ENCODE results near the gene SLC45A3. TPM values are rescaled to one million over a fixed set of nuclear protein-coding genes. Genes with fewer than 3 reads are reported as not detected.
"Not testable (repeated sequence)": the region's sequence is repeated elsewhere in the genome, so short reads cannot be mapped to it uniquely, and the experiment has no call there.

The SLC45A3 gene, protein sequence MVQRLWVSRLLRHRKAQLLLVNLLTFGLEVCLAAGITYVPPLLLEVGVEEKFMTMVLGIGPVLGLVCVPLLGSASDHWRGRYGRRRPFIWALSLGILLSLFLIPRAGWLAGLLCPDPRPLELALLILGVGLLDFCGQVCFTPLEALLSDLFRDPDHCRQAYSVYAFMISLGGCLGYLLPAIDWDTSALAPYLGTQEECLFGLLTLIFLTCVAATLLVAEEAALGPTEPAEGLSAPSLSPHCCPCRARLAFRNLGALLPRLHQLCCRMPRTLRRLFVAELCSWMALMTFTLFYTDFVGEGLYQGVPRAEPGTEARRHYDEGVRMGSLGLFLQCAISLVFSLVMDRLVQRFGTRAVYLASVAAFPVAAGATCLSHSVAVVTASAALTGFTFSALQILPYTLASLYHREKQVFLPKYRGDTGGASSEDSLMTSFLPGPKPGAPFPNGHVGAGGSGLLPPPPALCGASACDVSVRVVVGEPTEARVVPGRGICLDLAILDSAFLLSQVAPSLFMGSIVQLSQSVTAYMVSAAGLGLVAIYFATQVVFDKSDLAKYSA
- total RNA-seq: 0.74 TPM
- polyA plus RNA-seq: not detected

DNA sequence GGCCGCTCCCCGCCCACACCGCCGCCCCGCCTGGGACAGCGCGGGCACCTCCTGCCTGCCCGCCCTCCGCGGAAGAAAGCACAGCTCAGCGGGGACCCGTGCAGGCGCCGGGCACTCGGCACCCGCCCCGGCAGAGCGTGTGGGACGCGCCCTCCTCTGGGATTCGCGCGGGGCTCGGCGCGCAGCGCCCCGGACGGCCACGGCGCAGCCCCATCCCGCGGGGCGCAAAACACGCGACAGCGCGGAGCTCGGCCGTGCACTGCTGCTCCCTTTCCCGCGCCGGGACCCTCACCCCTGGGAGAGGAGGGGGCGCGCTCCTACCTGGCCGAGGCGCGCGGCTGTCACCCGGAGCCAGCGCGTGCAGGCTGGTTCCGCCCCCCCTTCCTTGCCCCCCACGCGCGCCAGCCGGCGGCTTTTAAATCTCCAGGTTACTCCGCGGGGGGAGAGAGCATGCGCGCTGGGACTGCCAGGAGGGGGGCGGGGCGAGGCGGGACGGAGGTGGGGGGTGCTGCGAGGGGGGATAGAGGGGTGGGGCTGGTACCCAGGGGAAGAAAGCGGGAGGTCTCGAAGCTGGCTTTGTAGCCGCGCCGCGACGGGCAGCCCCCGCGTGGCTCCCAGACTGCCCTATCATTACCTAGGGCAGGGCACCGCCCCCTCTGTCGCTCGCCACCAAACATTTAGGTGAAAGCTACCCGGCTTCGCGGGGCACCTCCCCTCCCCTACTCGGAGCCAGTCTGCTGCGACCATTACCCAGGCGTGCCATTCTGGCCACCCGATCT lies at the start of gene SLC45A3:
TSS of gene SLC45A3 (minus strand) at position 437 of the 779 bp plus-strand sequence. CDS start 15,853 bp downstream, outside the sequence.
- H3K27ac Mint-ChIP-seq: no peak within 1 kb of the TSS

DNA sequence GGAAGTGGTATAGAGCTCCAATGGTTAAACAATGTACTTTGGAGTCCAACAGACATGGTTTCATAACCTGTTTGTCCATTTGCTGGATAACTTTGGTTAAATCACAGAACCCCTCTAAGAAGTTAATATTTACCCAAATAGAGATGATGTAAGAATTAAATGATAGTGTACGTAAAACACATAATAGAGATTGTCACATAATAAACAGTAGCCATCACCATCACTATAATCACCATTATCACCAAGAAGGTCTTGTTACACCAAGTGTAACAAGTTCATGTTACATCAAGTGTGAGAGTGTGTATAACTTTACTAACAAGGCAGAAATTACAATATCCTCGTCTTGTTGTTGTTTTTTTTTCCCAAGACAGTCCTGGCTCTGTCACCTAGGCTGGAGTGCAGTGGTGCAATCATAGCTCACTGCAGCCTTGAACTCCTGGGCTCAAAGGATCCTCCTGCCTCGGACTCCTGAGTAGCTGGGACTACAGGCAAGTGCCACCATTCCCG lies 46.4 kb upstream of the SLC45A3 start:
- no peaks in the 10 kb centered on the region for H3K9me3 ChIP-seq (ENCODE audit: control insufficient read depth in 2 of 2, low read length in 2 of 2)
- no peaks in the 10 kb centered on the region for H3K9me3 Mint-ChIP-seq
- H3K4me3 ChIP-seq (ENCODE audit: low read depth, low read length): no peak overlapping the region
- ATAC-seq (ENCODE audit: low read depth in 2 of 2) (no peak), DNase-seq (no peak)
- peaks cover 15% of the 10 kb centered on the region for H3K36me3 Mint-ChIP-seq
- no peaks in the 10 kb centered on the region for H3K27me3 Mint-ChIP-seq
- no peak overlapping the region for H3K27ac ChIP-seq (ENCODE audit: insufficient read depth, low read length, poor library complexity, severe bottlenecking)
- peaks cover 45% of the 10 kb centered on the region for H3K36me3 ChIP-seq (ENCODE audit: control insufficient read depth, insufficient read depth, low read length)
- H3K4me3 Mint-ChIP-seq: no peak overlapping the region
- H3K27me3 ChIP-seq (ENCODE audit: control insufficient read depth, insufficient read depth, low read length): no peaks in the 10 kb centered on the region
- peaks cover 31 to 46% (median 35%) of the 10 kb centered on the region in 4 donors for H3K4me1 Mint-ChIP-seq
- peaks cover 3% of the 10 kb centered on the region for H3K4me1 ChIP-seq (ENCODE audit: control insufficient read depth, insufficient read depth, low read length, poor library complexity, severe bottlenecking)
- no peak overlapping the region for H3K27ac Mint-ChIP-seq

More for the DNA sequence above, at the start of gene SLC45A3:
- H3K4me1 ChIP-seq (ENCODE audit: control insufficient read depth, insufficient read depth, low read length, poor library complexity, severe bottlenecking): peaks cover 12% of the 10 kb centered on the region
- H3K9me3 ChIP-seq (ENCODE audit: control insufficient read depth in 2 of 2, low read length in 2 of 2): no peaks in the 10 kb centered on the region
- H3K4me3 ChIP-seq (ENCODE audit: low read depth, low read length): no peak within 1 kb of the TSS
- ATAC-seq (ENCODE audit: low read depth in 2 of 2) (peak; percentile 44 to 58), DNase-seq (peak in 2 of 3 donors; percentile 12 to 23)
- no peak within 1 kb of the TSS for H3K27ac ChIP-seq (ENCODE audit: insufficient read depth, low read length, poor library complexity, severe bottlenecking)
- Mint-ChIP-seq H3K36me3 (no peaks in the 10 kb centered on the region), H3K4me1 (peaks cover 0 to 12% (median 3%) of the 10 kb centered on the region in 4 donors), H3K9me3 (peaks cover 0 to 3% (median 0%) of the 10 kb centered on the region in 7 donors), H3K4me3 (peak within 1 kb of the TSS; percentile 76 to 82 (median 78)), H3K27me3 (peaks cover 41% of the 10 kb centered on the region)
- no peaks in the 10 kb centered on the region for H3K36me3 ChIP-seq (ENCODE audit: control insufficient read depth, insufficient read depth, low read length)
- peaks cover 11% of the 10 kb centered on the region for H3K27me3 ChIP-seq (ENCODE audit: control insufficient read depth, insufficient read depth, low read length)

DNA sequence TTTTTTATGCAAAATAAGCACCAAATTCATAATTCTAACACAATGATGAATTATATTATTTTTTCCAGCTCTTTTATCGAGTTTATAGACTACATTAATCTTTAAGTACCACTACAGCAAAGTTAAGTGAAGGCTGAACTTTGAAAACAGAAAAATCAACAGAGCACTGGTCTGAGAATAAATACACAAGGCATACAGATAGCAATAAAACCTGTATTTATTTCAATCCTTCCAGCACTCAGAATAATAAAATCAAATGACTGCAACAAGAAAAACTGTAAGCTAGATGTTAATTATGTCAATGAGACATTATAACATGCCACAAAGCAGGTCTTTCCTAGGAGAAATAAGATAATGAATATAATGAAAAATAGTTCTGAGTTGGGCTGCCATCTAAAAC lies 45.2 kb upstream of the SLC45A3 start:
- H3K4me1 Mint-ChIP-seq: peaks cover 23 to 36% (median 29%) of the 10 kb centered on the region in 4 donors
- no peak for DNase-seq
- Histone ChIP-seq H3K9me3 (ENCODE audit: control insufficient read depth in 2 of 2, low read length in 2 of 2) (no peaks in the 10 kb centered on the region), H3K4me1 (ENCODE audit: control insufficient read depth, insufficient read depth, low read length, poor library complexity, severe bottlenecking) (peaks cover 3% of the 10 kb centered on the region), H3K36me3 (ENCODE audit: control insufficient read depth, insufficient read depth, low read length) (peaks cover 54% of the 10 kb centered on the region), H3K4me3 (ENCODE audit: low read depth, low read length) (no peak overlapping the region), H3K27me3 (ENCODE audit: control insufficient read depth, insufficient read depth, low read length) (no peaks in the 10 kb centered on the region), H3K27ac (ENCODE audit: insufficient read depth, low read length, poor library complexity, severe bottlenecking) (no peak overlapping the region)
- H3K27me3 Mint-ChIP-seq: no peaks in the 10 kb centered on the region
- peaks cover 23% of the 10 kb centered on the region for H3K36me3 Mint-ChIP-seq
- H3K9me3 Mint-ChIP-seq: no peaks in the 10 kb centered on the region
- ATAC-seq (ENCODE audit: low read depth in 2 of 2): no peak
- H3K4me3 Mint-ChIP-seq: no peak overlapping the region
- peak overlapping the region in 1 of 3 donors; percentile 15 for H3K27ac Mint-ChIP-seq

DNA sequence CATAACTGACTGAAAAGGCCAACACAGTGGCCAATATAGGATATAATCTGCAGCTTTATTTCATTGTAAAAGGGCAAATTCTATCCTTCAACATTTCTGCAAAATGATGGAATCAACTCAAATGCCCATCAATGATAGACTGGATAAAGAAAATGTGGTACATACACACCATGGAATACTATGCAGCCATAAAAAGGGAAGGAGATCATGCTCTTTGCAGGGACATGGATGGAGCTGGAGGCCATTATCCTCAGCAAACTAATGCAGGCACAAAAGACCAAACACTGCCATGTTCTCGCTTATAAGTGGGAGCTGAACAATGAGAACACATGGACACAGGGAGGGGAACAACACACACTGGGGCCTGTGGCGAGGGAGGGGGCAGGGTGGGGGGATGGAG lies 40.4 kb upstream of the SLC45A3 start:
- peak overlapping the region in 2 of 3 donors; percentile 84 to 88 for H3K27ac Mint-ChIP-seq
- peaks cover 81% of the 10 kb centered on the region for H3K36me3 ChIP-seq (ENCODE audit: control insufficient read depth, insufficient read depth, low read length)

DNA sequence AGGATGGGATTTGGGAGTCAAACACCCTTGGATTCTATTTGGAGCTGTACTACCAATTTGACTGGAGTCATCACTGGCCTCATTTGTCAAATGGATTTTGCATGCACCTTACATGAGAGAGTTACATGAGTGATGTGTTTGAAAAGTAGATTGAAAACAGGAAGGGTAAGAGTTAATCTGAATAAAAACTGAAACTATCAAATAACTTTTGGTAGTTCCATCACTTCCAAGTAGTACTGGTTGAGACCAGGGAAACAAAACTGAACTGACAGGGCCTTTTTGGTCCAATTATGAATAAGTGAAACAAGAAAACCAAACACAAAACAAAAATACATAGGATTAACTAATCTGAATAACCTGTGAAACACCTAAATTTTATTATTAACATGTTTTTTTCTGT lies 39.5 kb upstream of the SLC45A3 start:
- peaks cover 82% of the 10 kb centered on the region for H3K36me3 ChIP-seq (ENCODE audit: control insufficient read depth, insufficient read depth, low read length)
- peaks cover 44% of the 10 kb centered on the region for H3K36me3 Mint-ChIP-seq
- peaks cover 6 to 16% (median 12%) of the 10 kb centered on the region in 4 donors for H3K4me1 Mint-ChIP-seq
- H3K4me1 ChIP-seq (ENCODE audit: control insufficient read depth, insufficient read depth, low read length, poor library complexity, severe bottlenecking): peaks cover under 1% of the 10 kb centered on the region
- no peaks in the 10 kb centered on the region for H3K9me3 Mint-ChIP-seq
- DNase-seq: peak in 1 of 3 donors; percentile 55
- H3K27me3 ChIP-seq (ENCODE audit: control insufficient read depth, insufficient read depth, low read length): no peaks in the 10 kb centered on the region
- no peak for ATAC-seq (ENCODE audit: low read depth in 2 of 2)
- H3K9me3 ChIP-seq (ENCODE audit: control insufficient read depth in 2 of 2, low read length in 2 of 2): no peaks in the 10 kb centered on the region
- H3K4me3 ChIP-seq (ENCODE audit: low read depth, low read length): no peak overlapping the region
- no peaks in the 10 kb centered on the region for H3K27me3 Mint-ChIP-seq
- H3K4me3 Mint-ChIP-seq: peak overlapping the region in 1 of 4 donors; percentile 15
- peak overlapping the region in 1 of 3 donors; percentile 1 for H3K27ac Mint-ChIP-seq
- H3K27ac ChIP-seq (ENCODE audit: insufficient read depth, low read length, poor library complexity, severe bottlenecking): no peak overlapping the region

More for the DNA sequence above, 40.4 kb upstream of the SLC45A3 start:
- not testable (repeated sequence) for H3K27me3 ChIP-seq (ENCODE audit: control insufficient read depth, insufficient read depth, low read length); H3K9me3 ChIP-seq (ENCODE audit: control insufficient read depth in 2 of 2, low read length in 2 of 2); H3K9me3 Mint-ChIP-seq; DNase-seq; H3K4me1 ChIP-seq (ENCODE audit: control insufficient read depth, insufficient read depth, low read length, poor library complexity, severe bottlenecking); H3K27me3 Mint-ChIP-seq; H3K4me3 ChIP-seq (ENCODE audit: low read depth, low read length); H3K4me3 Mint-ChIP-seq; H3K27ac ChIP-seq (ENCODE audit: insufficient read depth, low read length, poor library complexity, severe bottlenecking); ATAC-seq (ENCODE audit: low read depth in 2 of 2)
- Mint-ChIP-seq H3K4me1 (peaks cover 12 to 25% (median 13%) of the 10 kb centered on the region in 4 donors), H3K36me3 (peaks cover 44% of the 10 kb centered on the region)

DNA sequence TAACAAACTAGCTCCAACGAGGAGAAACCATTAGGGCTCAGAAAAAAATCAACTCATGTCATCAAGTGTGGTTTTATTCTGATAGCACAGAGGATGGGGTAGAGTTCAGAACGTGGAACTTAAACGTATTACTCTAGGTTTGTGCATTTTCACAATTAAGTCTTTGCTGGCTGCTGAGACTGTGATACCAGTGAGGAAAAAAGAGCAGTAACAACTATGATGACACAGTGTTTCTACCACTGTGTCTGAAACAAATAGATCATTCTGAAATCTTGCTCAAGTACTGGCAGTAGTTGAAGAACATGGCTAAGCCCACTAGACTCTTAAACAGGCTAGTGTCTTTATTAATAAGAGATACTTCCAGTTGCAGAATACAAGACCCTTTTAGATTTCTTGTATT lies 38.7 kb upstream of the SLC45A3 start:
- peaks cover 40% of the 10 kb centered on the region for H3K36me3 Mint-ChIP-seq
- H3K27me3 Mint-ChIP-seq: no peaks in the 10 kb centered on the region
- no peak for ATAC-seq (ENCODE audit: low read depth in 2 of 2)

DNA sequence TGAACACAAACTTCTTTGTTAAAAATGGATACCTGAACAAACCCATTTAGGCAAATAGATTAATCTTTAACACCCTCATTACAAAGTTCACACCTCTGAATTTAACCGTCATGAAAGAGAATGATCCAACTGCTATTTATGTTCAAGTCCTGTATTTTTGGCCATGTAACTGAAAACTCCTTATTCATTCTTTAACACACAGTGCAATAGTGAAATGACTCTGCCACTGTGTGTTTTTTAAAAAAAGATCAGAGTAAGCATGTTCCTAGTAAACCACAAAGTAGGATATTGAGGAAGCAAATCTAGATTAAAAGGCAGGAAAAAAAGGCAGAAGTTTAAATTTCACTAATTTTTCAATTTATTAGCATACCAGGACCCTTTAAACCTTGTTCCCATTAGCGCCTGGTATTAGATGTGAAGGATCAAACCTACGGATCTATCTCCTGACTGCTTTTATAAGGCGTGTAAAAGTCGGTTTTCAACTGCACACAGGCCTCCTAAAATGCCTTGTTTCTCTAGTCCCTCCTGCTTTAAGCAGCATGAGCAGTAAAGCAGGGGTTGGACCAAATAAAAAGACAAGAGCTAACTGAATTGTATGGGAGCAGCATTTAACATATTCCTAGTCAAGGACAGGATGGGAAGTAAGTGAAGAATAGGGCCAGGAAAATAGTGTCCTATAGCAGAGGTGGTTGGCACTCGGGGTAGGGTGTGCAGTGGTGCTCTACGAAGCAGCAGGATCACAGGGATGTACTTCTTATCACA lies 36.2 kb upstream of the SLC45A3 start:
- H3K36me3 ChIP-seq (ENCODE audit: control insufficient read depth, insufficient read depth, low read length): peaks cover 63% of the 10 kb centered on the region
- Mint-ChIP-seq H3K27ac (no peak overlapping the region), H3K27me3 (no peaks in the 10 kb centered on the region), H3K4me1 (peaks cover 5 to 14% (median 10%) of the 10 kb centered on the region in 4 donors), H3K4me3 (no peak overlapping the region), H3K9me3 (no peaks in the 10 kb centered on the region), H3K36me3 (peaks cover 40% of the 10 kb centered on the region)
- no peaks in the 10 kb centered on the region for H3K4me1 ChIP-seq (ENCODE audit: control insufficient read depth, insufficient read depth, low read length, poor library complexity, severe bottlenecking)
- DNase-seq: no peak
- no peak for ATAC-seq (ENCODE audit: low read depth in 2 of 2)
- no peaks in the 10 kb centered on the region for H3K9me3 ChIP-seq (ENCODE audit: control insufficient read depth in 2 of 2, low read length in 2 of 2)
- H3K4me3 ChIP-seq (ENCODE audit: low read depth, low read length): no peak overlapping the region
- no peak overlapping the region for H3K27ac ChIP-seq (ENCODE audit: insufficient read depth, low read length, poor library complexity, severe bottlenecking)
- no peaks in the 10 kb centered on the region for H3K27me3 ChIP-seq (ENCODE audit: control insufficient read depth, insufficient read depth, low read length)

More for the DNA sequence above, 38.7 kb upstream of the SLC45A3 start:
- Mint-ChIP-seq H3K9me3 (no peaks in the 10 kb centered on the region), H3K4me3 (no peak overlapping the region), H3K27ac (no peak overlapping the region), H3K4me1 (peaks cover 5 to 13% (median 11%) of the 10 kb centered on the region in 4 donors)
- H3K9me3 ChIP-seq (ENCODE audit: control insufficient read depth in 2 of 2, low read length in 2 of 2): no peaks in the 10 kb centered on the region
- H3K4me1 ChIP-seq (ENCODE audit: control insufficient read depth, insufficient read depth, low read length, poor library complexity, severe bottlenecking): no peaks in the 10 kb centered on the region
- DNase-seq: no peak
- H3K4me3 ChIP-seq (ENCODE audit: low read depth, low read length): no peak overlapping the region
- H3K27me3 ChIP-seq (ENCODE audit: control insufficient read depth, insufficient read depth, low read length): no peaks in the 10 kb centered on the region
- H3K27ac ChIP-seq (ENCODE audit: insufficient read depth, low read length, poor library complexity, severe bottlenecking): no peak overlapping the region
- H3K36me3 ChIP-seq (ENCODE audit: control insufficient read depth, insufficient read depth, low read length): peaks cover 79% of the 10 kb centered on the region

All from CD4-positive, CD25-positive, alpha-beta regulatory T cell (primary cell).